Muscle layer of duodenum (tissue), 2 donors: ENCODE measurements around the gene TARDBP.
"Not testable (repeated sequence)": the region's sequence is repeated elsewhere in the genome, so short reads cannot be mapped to it uniquely, and the experiment has no call there.

ENCODE experiments used
- H3K27ac ChIP-seq: one replicate; pipeline ENCODE4 v1.7.0; 2013; ENCODE audit warnings: mild to moderate bottlenecking, low read length
- H3K27me3 ChIP-seq: one replicate; pipeline ENCODE4 v1.7.0; 2013; ENCODE audit warnings: low read depth, mild to moderate bottlenecking, control low read depth, low read length
- H3K36me3 ChIP-seq, 2 donors: one replicate each; pipeline ENCODE4 v1.7.0; 2013; ENCODE audit warnings: low read length in 2 of 2, control low read depth in 1 of 2, mild to moderate bottlenecking in 1 of 2; ENCODE audit not compliant: insufficient read depth in 2 of 2, control insufficient read depth in 1 of 2
- H3K4me1 ChIP-seq, 2 donors: one replicate each; pipeline ENCODE4 v1.7.0; 2013; ENCODE audit warnings: low read length in 2 of 2, mild to moderate bottlenecking in 2 of 2, control low read depth in 1 of 2, moderate library complexity in 1 of 2; ENCODE audit not compliant: insufficient read depth in 2 of 2, control insufficient read depth in 1 of 2
- H3K4me3 ChIP-seq, 2 donors: one replicate each; pipeline ENCODE4 v1.7.0; 2013; ENCODE audit warnings: low read length in 2 of 2, low read depth in 1 of 2, mild to moderate bottlenecking in 1 of 2
- H3K9me3 ChIP-seq, 2 donors: one replicate each; pipeline ENCODE4 v1.7.0; 2013; ENCODE audit warnings: low read length in 2 of 2, control low read depth in 1 of 2, mild to moderate bottlenecking in 1 of 2; ENCODE audit not compliant: control insufficient read depth in 1 of 2
- donor health status: healthy.

Gene TARDBP

DNA sequence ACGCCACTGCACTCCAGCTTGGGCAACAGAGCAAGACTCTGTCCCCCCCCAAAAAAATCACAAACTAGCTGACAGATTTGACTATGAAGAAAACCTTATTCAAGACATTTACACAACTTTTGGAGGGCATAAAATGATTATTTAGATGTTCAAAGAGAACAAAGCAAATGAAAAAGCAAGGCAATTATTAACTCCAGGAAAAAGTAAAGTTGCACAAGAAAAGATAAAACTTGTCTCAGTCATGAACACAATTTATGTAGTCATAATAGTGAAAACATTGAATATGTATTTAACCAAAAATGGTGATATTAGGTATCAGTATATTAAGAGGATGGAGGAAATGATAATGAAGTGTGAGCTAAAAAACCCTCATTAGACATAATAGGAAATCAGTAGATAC lies 11.9 kb upstream of the TARDBP start:
- H3K4me3 ChIP-seq: no peak overlapping the region
- no peak overlapping the region for H3K27ac ChIP-seq
- no peaks in the 10 kb centered on the region for H3K4me1 ChIP-seq
- no peaks in the 10 kb centered on the region for H3K27me3 ChIP-seq
- H3K36me3 ChIP-seq: no peaks in the 10 kb centered on the region
- H3K9me3 ChIP-seq: peaks cover 0 to 3% of the 10 kb centered on the region in 2 donors

DNA sequence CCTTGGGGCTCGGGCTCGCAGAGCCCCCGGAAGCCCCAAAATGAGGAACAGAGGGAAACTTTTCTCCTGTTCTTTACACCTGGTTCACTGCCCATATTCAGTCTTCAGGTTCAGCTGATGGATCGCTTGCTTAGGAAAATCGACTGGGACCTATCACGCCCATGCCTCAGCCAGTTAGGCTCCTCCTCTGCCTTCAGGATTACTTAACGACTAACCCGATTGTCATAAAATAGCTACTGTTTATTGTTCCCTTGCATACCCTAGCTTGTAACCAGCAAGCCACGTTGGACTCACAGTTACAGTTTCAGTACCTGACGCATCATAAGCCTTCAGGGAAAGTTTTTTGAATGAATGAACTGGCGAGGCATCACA lies 692 bp downstream of the TARDBP start:
- peak overlapping the region; percentile 86 to 95 for H3K4me3 ChIP-seq
- H3K9me3 ChIP-seq: no peaks in the 10 kb centered on the region
- H3K36me3 ChIP-seq: peaks cover 25 to 48% of the 10 kb centered on the region in 2 donors
- H3K27ac ChIP-seq: peak overlapping the region; percentile 97
- peaks cover 10 to 41% of the 10 kb centered on the region in 2 donors for H3K4me1 ChIP-seq
- H3K27me3 ChIP-seq: no peaks in the 10 kb centered on the region

DNA sequence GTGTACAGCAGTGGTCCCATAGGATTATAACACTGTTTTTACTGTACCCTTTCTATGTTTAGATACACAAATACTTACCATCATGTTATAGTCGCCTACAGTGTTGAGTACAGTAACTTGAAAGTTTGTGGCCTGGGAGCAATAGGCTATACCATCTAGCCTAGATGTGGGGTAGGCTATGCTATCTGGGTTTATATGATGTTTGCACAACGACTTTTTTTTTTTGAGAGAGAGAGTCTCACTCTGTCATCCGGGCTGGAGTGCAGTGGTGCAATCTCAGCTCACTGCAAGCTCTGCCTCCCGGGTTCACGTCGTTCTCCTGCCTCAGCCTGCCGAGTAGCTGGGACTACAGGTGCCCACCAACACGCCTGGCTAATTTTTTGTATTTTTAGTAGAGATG lies 6.9 kb downstream of the TARDBP start:
- H3K27me3 ChIP-seq, H3K4me3 ChIP-seq, H3K9me3 ChIP-seq, H3K27ac ChIP-seq: not testable (repeated sequence)
- Histone ChIP-seq H3K4me1 (peaks cover 2 to 23% of the 10 kb centered on the region in 2 donors), H3K36me3 (peaks cover 57 to 90% of the 10 kb centered on the region in 2 donors)

DNA sequence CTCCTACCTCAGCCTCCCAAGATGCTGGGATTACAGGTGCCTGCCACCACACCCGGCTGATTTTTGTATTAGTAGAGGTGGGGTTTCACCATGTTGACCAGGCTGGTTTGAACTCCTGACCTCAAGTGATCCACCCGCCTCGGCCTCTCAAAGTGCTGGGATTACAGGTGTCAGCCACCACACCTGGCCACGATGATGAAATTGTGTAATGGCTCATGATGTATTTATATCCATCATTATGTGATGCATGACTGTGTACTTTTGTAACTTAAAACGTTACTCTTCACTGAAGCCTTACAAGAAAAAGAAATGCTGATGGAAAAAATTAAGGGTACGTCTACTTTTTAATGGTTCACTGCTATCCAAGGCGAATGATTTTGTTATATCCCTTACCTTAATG lies 7.5 kb downstream of the TARDBP start:
- Histone ChIP-seq H3K9me3 (no peaks in the 10 kb centered on the region), H3K27me3 (no peaks in the 10 kb centered on the region), H3K36me3 (peaks cover 60 to 90% of the 10 kb centered on the region in 2 donors), H3K27ac (no peak overlapping the region), H3K4me1 (peaks cover 0 to 17% of the 10 kb centered on the region in 2 donors), H3K4me3 (no peak overlapping the region)

DNA sequence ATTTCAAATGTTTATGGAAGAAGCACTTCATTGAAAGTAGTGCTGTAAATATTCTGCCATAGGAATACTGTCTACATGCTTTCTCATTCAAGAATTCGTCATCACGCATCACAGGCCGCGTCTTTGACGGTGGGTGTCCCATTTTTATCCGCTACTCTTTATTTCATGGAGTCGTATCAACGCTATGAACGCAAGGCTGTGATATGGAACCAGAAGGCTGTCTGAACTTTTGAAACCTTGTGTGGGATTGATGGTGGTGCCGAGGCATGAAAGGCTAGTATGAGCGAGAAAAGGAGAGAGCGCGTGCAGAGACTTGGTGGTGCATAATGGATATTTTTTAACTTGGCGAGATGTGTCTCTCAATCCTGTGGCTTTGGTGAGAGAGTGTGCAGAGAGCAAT lies 10.7 kb downstream of the TARDBP start:
- no peak overlapping the region for H3K4me3 ChIP-seq
- peaks cover 55 to 87% of the 10 kb centered on the region in 2 donors for H3K36me3 ChIP-seq
- H3K27ac ChIP-seq: no peak overlapping the region
- no peaks in the 10 kb centered on the region for H3K4me1 ChIP-seq
- no peaks in the 10 kb centered on the region for H3K9me3 ChIP-seq
- H3K27me3 ChIP-seq: no peaks in the 10 kb centered on the region

DNA sequence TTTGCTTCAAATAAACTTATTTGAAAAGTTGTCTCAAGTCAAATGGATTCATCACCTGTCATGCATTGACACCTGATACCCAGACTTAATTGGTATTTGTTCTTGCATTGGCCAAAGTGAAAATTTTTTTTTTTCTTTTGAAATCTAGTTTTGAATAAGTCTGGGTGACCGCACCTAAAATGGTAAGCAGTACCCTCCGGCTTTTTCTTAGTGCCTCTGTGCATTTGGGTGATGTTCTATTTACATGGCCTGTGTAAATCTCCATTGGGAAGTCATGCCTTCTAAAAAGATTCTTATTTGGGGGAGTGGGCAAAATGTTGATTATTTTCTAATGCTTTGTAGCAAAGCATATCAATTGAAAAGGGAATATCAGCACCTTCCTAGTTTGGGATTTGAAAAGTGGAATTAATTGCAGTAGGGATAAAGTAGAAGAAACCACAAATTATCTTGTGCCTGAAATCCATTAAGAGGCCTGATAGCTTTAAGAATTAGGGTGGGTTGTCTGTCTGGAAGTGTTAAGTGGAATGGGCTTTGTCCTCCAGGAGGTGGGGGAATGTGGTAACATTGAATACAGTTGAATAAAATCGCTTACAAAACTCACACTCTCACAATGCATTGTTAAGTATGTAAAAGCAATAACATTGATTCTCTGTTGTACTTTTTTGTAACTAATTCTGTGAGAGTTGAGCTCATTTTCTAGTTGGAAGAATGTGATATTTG lies 11.9 kb downstream of the TARDBP start:
- Histone ChIP-seq H3K4me3 (no peak overlapping the region), H3K27me3 (no peaks in the 10 kb centered on the region), H3K27ac (no peak overlapping the region), H3K36me3 (peaks cover 44 to 76% of the 10 kb centered on the region in 2 donors), H3K4me1 (no peaks in the 10 kb centered on the region), H3K9me3 (no peaks in the 10 kb centered on the region)

DNA sequence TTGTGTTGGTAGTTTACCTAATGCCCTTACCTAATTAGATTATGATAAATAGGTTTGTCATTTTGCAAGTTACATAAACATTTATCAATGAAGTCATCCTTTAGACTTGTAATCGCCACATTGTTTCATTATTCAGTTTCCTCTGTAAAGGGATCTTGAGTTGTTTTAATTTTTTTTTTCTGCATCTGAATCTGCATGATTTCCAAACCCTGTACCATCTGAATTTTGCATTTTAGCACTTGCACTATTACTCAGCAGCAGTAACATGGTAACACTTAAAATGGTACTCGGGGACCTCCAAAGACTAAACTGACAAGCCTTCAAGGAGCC lies 12.4 kb downstream of the TARDBP start:
- Histone ChIP-seq H3K27ac (no peak overlapping the region), H3K36me3 (peaks cover 44 to 73% of the 10 kb centered on the region in 2 donors), H3K9me3 (no peaks in the 10 kb centered on the region), H3K4me3 (no peak overlapping the region), H3K27me3 (no peaks in the 10 kb centered on the region), H3K4me1 (no peaks in the 10 kb centered on the region)

DNA sequence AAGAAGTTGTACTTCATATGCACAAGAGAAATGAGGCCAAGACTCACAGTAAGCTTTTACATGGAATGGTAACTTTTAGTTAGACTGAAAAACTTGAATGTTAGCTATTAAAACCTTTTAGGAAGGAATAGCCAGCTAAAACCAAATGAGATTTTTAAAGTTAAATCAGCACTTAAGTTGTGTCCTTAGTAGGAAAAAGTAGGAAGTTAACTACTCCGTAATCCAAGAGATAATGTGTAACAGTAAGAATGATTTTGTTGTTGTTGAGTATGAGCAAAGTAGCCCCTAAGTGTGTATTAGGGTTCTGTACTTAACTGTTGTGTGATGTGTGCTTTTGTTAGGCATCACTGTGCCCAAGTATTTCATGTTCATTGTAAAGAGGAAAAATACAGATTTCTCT lies 13.2 kb downstream of the TARDBP start:
- H3K4me3 ChIP-seq: no peak overlapping the region
- no peaks in the 10 kb centered on the region for H3K27me3 ChIP-seq
- no peak overlapping the region for H3K27ac ChIP-seq
- no peaks in the 10 kb centered on the region for H3K9me3 ChIP-seq
- peaks cover 43 to 69% of the 10 kb centered on the region in 2 donors for H3K36me3 ChIP-seq
- H3K4me1 ChIP-seq: no peaks in the 10 kb centered on the region

DNA sequence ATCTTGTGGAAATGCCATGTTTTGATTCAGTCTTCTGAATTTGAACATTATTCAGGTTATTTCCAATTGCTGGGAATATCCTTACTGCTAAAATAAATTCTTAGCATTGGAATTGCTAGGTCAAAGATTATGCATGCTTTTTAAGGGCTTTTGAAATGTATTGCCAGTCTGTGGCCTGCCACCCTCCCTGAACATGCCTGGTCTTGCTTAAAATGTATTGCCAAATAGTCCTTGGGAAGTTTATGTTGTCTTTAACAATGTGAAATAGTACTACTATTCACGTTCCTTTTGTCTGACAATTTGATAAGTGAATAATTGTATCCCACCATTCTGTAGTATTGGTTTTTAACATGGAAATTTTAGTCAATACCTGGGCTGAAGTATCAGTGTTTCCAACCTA lies 13.6 kb downstream of the TARDBP start:
- no peak overlapping the region for H3K4me3 ChIP-seq
- no peaks in the 10 kb centered on the region for H3K4me1 ChIP-seq
- peaks cover 43 to 65% of the 10 kb centered on the region in 2 donors for H3K36me3 ChIP-seq
- H3K27me3 ChIP-seq: no peaks in the 10 kb centered on the region
- H3K27ac ChIP-seq: no peak overlapping the region
- no peaks in the 10 kb centered on the region for H3K9me3 ChIP-seq

DNA sequence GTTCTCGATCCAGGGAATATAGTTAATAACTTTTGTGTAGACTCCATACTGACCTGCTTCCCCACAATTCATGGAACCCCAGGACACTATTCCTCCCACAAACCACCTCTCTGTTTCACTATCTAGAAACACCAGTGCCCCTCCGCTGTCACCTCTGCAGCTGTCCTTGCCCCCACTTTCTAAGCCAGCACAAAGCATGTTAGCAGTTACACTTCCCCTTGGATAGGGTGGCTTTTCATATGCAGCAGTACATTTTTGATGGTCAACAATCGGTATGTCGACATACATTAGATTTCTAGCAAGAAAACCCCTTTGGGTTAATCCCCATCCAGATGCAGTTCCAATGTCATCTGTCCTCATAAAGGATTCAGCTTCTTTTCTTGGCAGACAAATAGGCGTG lies 14.4 kb downstream of the TARDBP start:
- Histone ChIP-seq H3K36me3 (peaks cover 36 to 57% of the 10 kb centered on the region in 2 donors), H3K9me3 (no peaks in the 10 kb centered on the region), H3K4me3 (no peak overlapping the region), H3K4me1 (no peaks in the 10 kb centered on the region), H3K27me3 (no peaks in the 10 kb centered on the region), H3K27ac (no peak overlapping the region)

DNA sequence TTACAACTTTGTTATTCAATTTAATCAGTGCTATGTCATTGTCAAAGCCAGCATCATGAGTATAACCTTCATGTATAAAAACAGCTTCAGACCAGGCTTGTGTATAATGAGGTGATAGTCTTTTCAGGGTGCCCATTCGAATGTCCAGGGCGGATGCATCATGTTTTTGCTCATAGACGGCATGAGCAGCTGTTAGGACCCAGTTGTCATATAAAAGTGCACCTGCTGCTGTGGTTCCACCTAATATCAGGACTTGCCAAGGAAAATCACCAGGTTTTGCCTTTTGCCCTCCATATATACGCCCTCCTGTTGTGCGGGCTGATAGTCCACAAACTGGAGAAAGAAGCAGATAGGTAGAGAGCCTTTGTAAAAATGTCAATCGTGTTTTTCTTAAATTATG lies 14.9 kb downstream of the TARDBP start:
- H3K9me3 ChIP-seq: no peaks in the 10 kb centered on the region
- no peaks in the 10 kb centered on the region for H3K27me3 ChIP-seq
- peaks cover 32 to 52% of the 10 kb centered on the region in 2 donors for H3K36me3 ChIP-seq
- H3K4me3 ChIP-seq: no peak overlapping the region
- H3K27ac ChIP-seq: no peak overlapping the region
- H3K4me1 ChIP-seq: no peaks in the 10 kb centered on the region

DNA sequence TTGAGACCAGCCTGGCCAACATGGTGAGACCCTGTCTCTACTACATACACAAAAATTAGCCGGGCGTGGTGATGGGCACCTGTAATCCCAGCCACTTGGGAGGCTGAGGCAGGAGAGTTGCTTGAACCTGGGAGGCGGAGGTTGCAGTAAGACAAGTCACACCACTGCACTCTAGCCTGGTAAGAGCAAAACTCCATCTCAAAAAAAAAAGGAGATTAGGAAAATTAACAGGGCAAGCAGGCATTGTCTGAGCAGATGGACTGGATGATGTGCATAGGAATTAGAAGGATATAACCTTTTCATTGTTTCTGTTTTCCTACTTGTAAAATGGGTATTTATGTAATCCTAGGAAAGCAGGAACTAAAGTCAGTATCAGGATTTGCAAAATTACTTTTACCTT lies 15.6 kb downstream of the TARDBP start:
- H3K36me3 ChIP-seq: peaks cover 31 to 45% of the 10 kb centered on the region in 2 donors
- no peak overlapping the region for H3K27ac ChIP-seq

More for the DNA sequence above, 15.6 kb downstream of the TARDBP start:
- no peaks in the 10 kb centered on the region for H3K27me3 ChIP-seq
- H3K4me3 ChIP-seq: no peak overlapping the region
- H3K9me3 ChIP-seq: no peaks in the 10 kb centered on the region
- no peaks in the 10 kb centered on the region for H3K4me1 ChIP-seq
